Measurements from ENCODE around the gene ROBO1. TPM values are rescaled to one million over a fixed set of nuclear protein-coding genes. Genes with fewer than 3 reads are reported as not detected.

Gene ROBO1
- total RNA-seq, 1 experiment from 2014 or later: 35.5 TPM

- no TSS peak for BruUV-seq (replicated peaks)
These were observed 610.6 kb downstream of the ROBO1 start for GRCh38 chr3:79157191-79157590.

DNA sequence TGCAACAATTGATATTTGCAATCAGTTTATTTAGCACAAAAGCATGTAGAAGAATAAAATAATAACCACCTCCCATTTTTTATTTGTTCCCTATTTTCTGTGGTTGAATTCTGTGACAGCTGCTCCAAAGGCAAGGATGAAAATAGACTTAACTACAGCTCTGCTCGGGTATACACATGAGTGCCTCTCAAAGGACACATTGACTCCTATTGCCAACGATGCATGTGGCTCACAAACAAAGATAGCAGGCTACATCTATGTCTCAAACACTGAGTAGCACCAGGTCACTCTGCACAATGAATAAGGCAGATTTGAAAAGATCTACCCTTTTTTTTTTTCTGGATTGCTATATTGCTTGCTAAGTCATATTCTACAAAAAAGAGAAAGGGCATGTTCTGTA lies 612.9 kb downstream of the ROBO1 start:
- BruUV-seq (replicated peaks): no TSS peak
- Histone ChIP-seq H3K27ac (ENCODE audit: low read length) (no peak overlapping the region), H3K36me3 (ENCODE audit: low read depth, low read length) (no peaks in the 10 kb centered on the region), H4K20me1 (ENCODE audit: low read length) (no peaks in the 10 kb centered on the region), H3K9me2 (replicated peaks; ENCODE audit: low read length) (no peaks in the 10 kb centered on the region), H3F3A (ENCODE audit: low read length, unreplicated experiment) (no peaks in the 10 kb centered on the region), H3K79me2 (ENCODE audit: low read length) (no peaks in the 10 kb centered on the region), H3K9ac (ENCODE audit: low read length) (no peak overlapping the region), H3K27me3 (ENCODE audit: low read length) (peaks cover 19% of the 10 kb centered on the region; the same call in 1 of the 2 replicates), H3K4me1 (ENCODE audit: insufficient read depth, low read length) (no peaks in the 10 kb centered on the region), H3K4me2 (ENCODE audit: low read length) (no peak overlapping the region), H2AFZ (ENCODE audit: low read length) (no peak overlapping the region), H3K4me3 (ENCODE audit: low read length) (no peak overlapping the region), H3K9me3 (ENCODE audit: low read length) (no peaks in the 10 kb centered on the region)
- DNase-seq (no peak), ATAC-seq (no peak)
- CTCF ChIA-PET: no interaction called here
- POLR2A ChIA-PET (ENCODE audit: unreplicated experiment): no interaction called here
- intact Hi-C loops (cut with micrococcal nuclease): no loop called here
- no peak for TF ChIP-seq EZH2 (IDR thresholded peaks at IDR 0.05; ENCODE audit: low read length, unreplicated experiment)
- no peak for TF ChIP-seq EZH2phosphoT487 (IDR thresholded peaks at IDR 0.05; ENCODE audit: borderline replicate concordance, low read length)
- no peak for TF ChIP-seq CTCF (conservative IDR thresholded peaks at IDR 0.05; ENCODE audit: low read depth, low read length)

More at GRCh38 chr3:79157191-79157590, 610.6 kb downstream of the ROBO1 start:
- Histone ChIP-seq H3K27me3 (ENCODE audit: low read length) (peaks cover 14% of the 10 kb centered on the region; the same call in 1 of the 2 replicates), H3K4me1 (ENCODE audit: insufficient read depth, low read length) (0 out of 2 replicates have a peak, but pooled peaks cover under 1% of the 10 kb centered on the region), H3K4me2 (ENCODE audit: low read length) (no peak overlapping the region), H3K9ac (ENCODE audit: low read length) (no peak overlapping the region), H3K36me3 (ENCODE audit: low read depth, low read length) (no peaks in the 10 kb centered on the region), H3K9me2 (replicated peaks; ENCODE audit: low read length) (no peaks in the 10 kb centered on the region), H3K4me3 (ENCODE audit: low read length) (no peak overlapping the region), H3K79me2 (ENCODE audit: low read length) (no peaks in the 10 kb centered on the region), H4K20me1 (ENCODE audit: low read length) (no peaks in the 10 kb centered on the region), H2AFZ (ENCODE audit: low read length) (no peak overlapping the region), H3K9me3 (ENCODE audit: low read length) (no peaks in the 10 kb centered on the region), H3K27ac (ENCODE audit: low read length) (no peak overlapping the region), H3F3A (ENCODE audit: low read length, unreplicated experiment) (no peaks in the 10 kb centered on the region)
- CTCF ChIA-PET: no interaction called here
- POLR2A ChIA-PET (ENCODE audit: unreplicated experiment): no interaction called here
- ATAC-seq: no peak
- TF ChIP-seq CTCF (conservative IDR thresholded peaks at IDR 0.05; ENCODE audit: low read depth, low read length) (no peak), EZH2phosphoT487 (IDR thresholded peaks at IDR 0.05; ENCODE audit: borderline replicate concordance, low read length) (no peak), EZH2 (IDR thresholded peaks at IDR 0.05; ENCODE audit: low read length, unreplicated experiment) (no peak)
- no peak for DNase-seq
- intact Hi-C loops (cut with micrococcal nuclease): no loop called here

GRCh38 chr3:79148786-79149185 lies 619.0 kb downstream of the ROBO1 start:
- no peak for DNase-seq
- H3K4me2 ChIP-seq (ENCODE audit: low read length): no peak overlapping the region
- no peak overlapping the region for H3K4me3 ChIP-seq (ENCODE audit: low read length)
- no peaks in the 10 kb centered on the region for H3F3A ChIP-seq (ENCODE audit: low read length, unreplicated experiment)
- H2AFZ ChIP-seq (ENCODE audit: low read length): no peak overlapping the region
- intact Hi-C loops (cut with micrococcal nuclease): loop anchor here (10.0 kb wide), 1 partner anchor 216 kb away; no protein-coding TSS in a partner anchor
- no peaks in the 10 kb centered on the region for H3K4me1 ChIP-seq (ENCODE audit: insufficient read depth, low read length)
- TF ChIP-seq EZH2phosphoT487 (IDR thresholded peaks at IDR 0.05; ENCODE audit: borderline replicate concordance, low read length) (no peak), EZH2 (IDR thresholded peaks at IDR 0.05; ENCODE audit: low read length, unreplicated experiment) (no peak), CTCF (conservative IDR thresholded peaks at IDR 0.05; ENCODE audit: low read depth, low read length) (no peak)
- ATAC-seq: no peak
- CTCF ChIA-PET: no interaction called here
- no peaks in the 10 kb centered on the region for H3K9me2 ChIP-seq (replicated peaks; ENCODE audit: low read length)
- no peaks in the 10 kb centered on the region for H3K36me3 ChIP-seq (ENCODE audit: low read depth, low read length)
- H3K9ac ChIP-seq (ENCODE audit: low read length): no peak overlapping the region
- BruUV-seq (replicated peaks): no TSS peak
- H3K27ac ChIP-seq (ENCODE audit: low read length): no peak overlapping the region
- peaks cover 5% of the 10 kb centered on the region; the same call in 1 of the 2 replicates for H3K27me3 ChIP-seq (ENCODE audit: low read length)
- POLR2A ChIA-PET (ENCODE audit: unreplicated experiment): interaction anchor here (0.7 kb wide), 1 partner anchor 26 kb away, joined by 3 read pairs; no protein-coding TSS in a partner anchor
- H3K79me2 ChIP-seq (ENCODE audit: low read length): no peaks in the 10 kb centered on the region
- H4K20me1 ChIP-seq (ENCODE audit: low read length): no peaks in the 10 kb centered on the region
- no peaks in the 10 kb centered on the region for H3K9me3 ChIP-seq (ENCODE audit: low read length)

Data from PC-3 (cell line).